Liver (tissue), 9 donors: ENCODE measurements around the gene MTG1. TPM values are rescaled to one million over a fixed set of nuclear protein-coding genes. Genes with fewer than 3 reads are reported as not detected.

Experiments used
- DNase-seq: peaks from one replicate; pipeline ENCODE4 v3.0.0-alpha.2; 2017; ENCODE audit warnings: low spot score
- H3K27ac ChIP-seq, 2 donors: one replicate each; pipeline ENCODE4 v1.7.0; 2013; ENCODE audit warnings: inconsistent platforms in 2 of 2, low read length in 2 of 2, control low read depth in 1 of 2, low read depth in 1 of 2, mild to moderate bottlenecking in 1 of 2
- H3K27me3 ChIP-seq, 4 donors: one replicate each; pipeline versions ENCODE4 v1.6.1 to v1.7.0; 2013; ENCODE audit warnings: low read length in 3 of 4, inconsistent platforms in 1 of 4, mild to moderate bottlenecking in 1 of 4, moderate library complexity in 1 of 4; ENCODE audit not compliant: control insufficient read depth in 4 of 4, insufficient read depth in 4 of 4
- H3K36me3 ChIP-seq, 4 donors: one replicate each; pipeline versions ENCODE4 v1.6.1 to v1.7.0; 2013; ENCODE audit warnings: low read length in 3 of 4, mild to moderate bottlenecking in 3 of 4, low read depth in 1 of 4, moderate library complexity in 1 of 4; ENCODE audit not compliant: control insufficient read depth in 4 of 4, insufficient read depth in 3 of 4
- H3K4me1 ChIP-seq, 4 donors: one replicate each; pipeline versions ENCODE4 v1.6.1 to v1.7.0; 2013; ENCODE audit warnings: low read length in 3 of 4, mild to moderate bottlenecking in 3 of 4, moderate library complexity in 1 of 4; ENCODE audit not compliant: control insufficient read depth in 4 of 4, insufficient read depth in 4 of 4
- H3K4me3 ChIP-seq, 3 donors: one replicate each; pipeline versions ENCODE4 v1.6.1 to v1.7.0; 2013; ENCODE audit warnings: low read length in 3 of 3, control low read depth in 1 of 3, low read depth in 1 of 3, mild to moderate bottlenecking in 1 of 3
- H3K9ac ChIP-seq, 2 donors: one replicate each; pipeline ENCODE4 v1.7.0; 2013; ENCODE audit warnings: low read length in 2 of 2, mild to moderate bottlenecking in 2 of 2, moderate library complexity in 2 of 2, control low read depth in 1 of 2, low read depth in 1 of 2
- H3K9me3 ChIP-seq, 4 donors: one replicate each; pipeline versions ENCODE4 v1.6.1 to v1.7.0; 2013; ENCODE audit warnings: low read length in 3 of 4; ENCODE audit not compliant: control insufficient read depth in 4 of 4
- EGR1 ChIP-seq, 2 donors: IDR thresholded peaks; 2 replicates each; pipeline ENCODE4 v1.6.1; 2016 to 2018; ENCODE audit warnings: antibody characterized with exemption in 2 of 2, low read depth in 2 of 2
- FOXA1 ChIP-seq: IDR thresholded peaks from 2 replicates; pipeline ENCODE4 v1.6.1; 2016; ENCODE audit warnings: antibody characterized with exemption
- FOXA2 ChIP-seq: IDR thresholded peaks from 2 replicates; pipeline ENCODE4 v1.6.1; 2016; ENCODE audit warnings: antibody characterized with exemption
- GABPA ChIP-seq, 2 donors: IDR thresholded peaks in 1 of 2; conservative IDR thresholded peaks in 1 of 2; 2 replicates each; pipeline ENCODE4 v1.6.1; 2016; ENCODE audit warnings: antibody characterized with exemption in 2 of 2, mild to moderate bottlenecking in 1 of 2, moderate library complexity in 1 of 2
- HNF4A ChIP-seq, 2 donors: conservative IDR thresholded peaks; 2 replicates each; pipeline ENCODE4 v1.6.1; 2016; ENCODE audit warnings: antibody characterized with exemption in 2 of 2, mild to moderate bottlenecking in 2 of 2
- JUND ChIP-seq, 2 donors: IDR thresholded peaks; 2 replicates each; pipeline ENCODE4 v1.6.1; 2016; ENCODE audit warnings: antibody characterized with exemption in 2 of 2
- RAD21 ChIP-seq, 2 donors: IDR thresholded peaks; 2 replicates each; pipeline ENCODE4 v1.6.1; 2016; ENCODE audit warnings: antibody characterized with exemption in 2 of 2, mild to moderate bottlenecking in 2 of 2
- RXRA ChIP-seq, 2 donors: IDR thresholded peaks; 2 replicates each; pipeline ENCODE4 v1.6.1; 2017 to 2018; ENCODE audit warnings: antibody characterized with exemption in 2 of 2, mild to moderate bottlenecking in 1 of 2
- SP1 ChIP-seq: IDR thresholded peaks from 2 replicates; pipeline ENCODE4 v1.6.1; 2018; ENCODE audit warnings: antibody characterized with exemption, mild to moderate bottlenecking
- TAF1 ChIP-seq: conservative IDR thresholded peaks from 2 replicates; pipeline ENCODE4 v1.6.1; 2016; ENCODE audit warnings: antibody characterized with exemption, mild to moderate bottlenecking
- WGBS: extraction: QIAGEN DNeasy Blood & Tissue Kit; methylation state at CpG from one replicate; pipeline ENCODE4 v1.1.7; 2013; 5-methylcytosine and 5-hydroxymethylcytosine counted together
- polyA plus RNA-seq, 2 donors: library from polyadenylated mRNA; stranded (reverse) in 1 of 2; unstranded in 1 of 2; fragments of 200-250 nt in 1 of 2; fragments of >200 nt in 1 of 2; fragmentation: Nextera tagmentation in 1 of 2; extraction: Ambion mirVana in 1 of 2; gene quantifications; one replicate each; pipeline versions ENCODE4 v1.2.1 to v1.2.3, GENCODE V29; 2013 to 2015
- total RNA-seq, 2 donors: library from RNA; depleted of rRNA; stranded (reverse); fragments of >200 nt; gene quantifications; one replicate each; pipeline ENCODE4 v1.2.3, GENCODE V29; 2014
- TF ChIP-seq, protein P1 (sequence below): IDR thresholded peaks from 2 replicates; pipeline ENCODE4 v1.6.1; 2016; ENCODE audit warnings: antibody characterized with exemption
- TF ChIP-seq, protein P2 (sequence below): IDR thresholded peaks from 2 replicates; pipeline ENCODE4 v1.6.1; 2016; ENCODE audit warnings: antibody characterized with exemption
- TF ChIP-seq, protein P3 (sequence below): fragments of 150-350 bp; IDR thresholded peaks from 2 replicates; pipeline ENCODE4 v1.5.1; 2017; ENCODE audit warnings: improper control_type of control experiment, low read depth, low read length; ENCODE audit not compliant: missing input control
- donor health status: healthy.
- donor health status: healthy.
- donor health status: healthy.
- donor health status: healthy.
- donor health status: healthy.

MTG1 gene
- total and polyA plus RNA-seq, 4 donors = 19.4 to 70.6 (median 38.2) TPM

DNA sequence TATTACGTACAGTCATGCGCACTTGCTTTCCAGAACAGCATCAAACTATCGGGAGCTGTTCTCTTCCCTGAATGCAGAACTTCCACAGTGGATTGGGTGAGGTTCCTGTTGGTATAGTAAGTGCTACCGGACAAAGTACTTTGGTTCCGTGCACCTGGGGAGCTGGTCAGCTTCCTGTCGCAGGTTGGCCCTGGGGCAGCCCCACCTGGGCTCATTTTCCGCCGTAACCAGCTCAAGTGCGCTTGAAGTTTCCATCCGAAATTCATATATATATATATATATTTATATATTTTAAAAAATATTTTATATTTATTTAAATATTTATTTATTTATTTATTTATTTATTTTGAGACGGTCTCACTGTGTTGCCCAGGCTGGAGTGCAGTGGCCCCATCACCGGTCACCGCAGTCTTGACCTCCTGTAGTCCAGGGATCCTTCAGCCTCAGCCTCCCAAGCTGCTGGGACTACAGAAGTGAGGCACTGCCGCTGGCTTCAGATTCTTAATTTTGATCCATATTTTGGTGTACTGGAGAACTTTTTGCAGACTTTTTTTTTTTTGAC is 66.3 kb downstream of the MTG1 start:
- Histone ChIP-seq H3K27ac (no peak overlapping the region), H3K27me3 (no peaks in the 10 kb centered on the region), H3K36me3 (no peaks in the 10 kb centered on the region), H3K9me3 (no peaks in the 10 kb centered on the region), H3K9ac (no peak overlapping the region), H3K4me1 (peaks cover 0 to 7% (median 0%) of the 10 kb centered on the region in 4 donors), H3K4me3 (no peak overlapping the region)
- 95% methylated on average over 14 of the region's 14 CpGs for WGBS
- TF ChIP-seq JUND (IDR thresholded peaks at IDR 0.05) (no peak), FOXA2 (no peak), EGR1 (IDR thresholded peaks at IDR 0.05; ENCODE audit: low read depth in 2 of 2) (no peak), SP1 (no peak), TAF1 (no peak), GABPA (IDR thresholded peaks at IDR 0.05 in 1 of 2, conservative IDR thresholded peaks at IDR 0.05 in 1 of 2) (no peak)
- TF ChIP-seq, protein P1, sequence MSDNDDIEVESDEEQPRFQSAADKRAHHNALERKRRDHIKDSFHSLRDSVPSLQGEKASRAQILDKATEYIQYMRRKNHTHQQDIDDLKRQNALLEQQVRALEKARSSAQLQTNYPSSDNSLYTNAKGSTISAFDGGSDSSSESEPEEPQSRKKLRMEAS = no peak
- TF ChIP-seq, protein P2, sequence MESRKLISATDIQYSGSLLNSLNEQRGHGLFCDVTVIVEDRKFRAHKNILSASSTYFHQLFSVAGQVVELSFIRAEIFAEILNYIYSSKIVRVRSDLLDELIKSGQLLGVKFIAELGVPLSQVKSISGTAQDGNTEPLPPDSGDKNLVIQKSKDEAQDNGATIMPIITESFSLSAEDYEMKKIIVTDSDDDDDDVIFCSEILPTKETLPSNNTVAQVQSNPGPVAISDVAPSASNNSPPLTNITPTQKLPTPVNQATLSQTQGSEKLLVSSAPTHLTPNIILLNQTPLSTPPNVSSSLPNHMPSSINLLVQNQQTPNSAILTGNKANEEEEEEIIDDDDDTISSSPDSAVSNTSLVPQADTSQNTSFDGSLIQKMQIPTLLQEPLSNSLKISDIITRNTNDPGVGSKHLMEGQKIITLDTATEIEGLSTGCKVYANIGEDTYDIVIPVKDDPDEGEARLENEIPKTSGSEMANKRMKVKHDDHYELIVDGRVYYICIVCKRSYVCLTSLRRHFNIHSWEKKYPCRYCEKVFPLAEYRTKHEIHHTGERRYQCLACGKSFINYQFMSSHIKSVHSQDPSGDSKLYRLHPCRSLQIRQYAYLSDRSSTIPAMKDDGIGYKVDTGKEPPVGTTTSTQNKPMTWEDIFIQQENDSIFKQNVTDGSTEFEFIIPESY = no peak
- TF ChIP-seq, protein P3, sequence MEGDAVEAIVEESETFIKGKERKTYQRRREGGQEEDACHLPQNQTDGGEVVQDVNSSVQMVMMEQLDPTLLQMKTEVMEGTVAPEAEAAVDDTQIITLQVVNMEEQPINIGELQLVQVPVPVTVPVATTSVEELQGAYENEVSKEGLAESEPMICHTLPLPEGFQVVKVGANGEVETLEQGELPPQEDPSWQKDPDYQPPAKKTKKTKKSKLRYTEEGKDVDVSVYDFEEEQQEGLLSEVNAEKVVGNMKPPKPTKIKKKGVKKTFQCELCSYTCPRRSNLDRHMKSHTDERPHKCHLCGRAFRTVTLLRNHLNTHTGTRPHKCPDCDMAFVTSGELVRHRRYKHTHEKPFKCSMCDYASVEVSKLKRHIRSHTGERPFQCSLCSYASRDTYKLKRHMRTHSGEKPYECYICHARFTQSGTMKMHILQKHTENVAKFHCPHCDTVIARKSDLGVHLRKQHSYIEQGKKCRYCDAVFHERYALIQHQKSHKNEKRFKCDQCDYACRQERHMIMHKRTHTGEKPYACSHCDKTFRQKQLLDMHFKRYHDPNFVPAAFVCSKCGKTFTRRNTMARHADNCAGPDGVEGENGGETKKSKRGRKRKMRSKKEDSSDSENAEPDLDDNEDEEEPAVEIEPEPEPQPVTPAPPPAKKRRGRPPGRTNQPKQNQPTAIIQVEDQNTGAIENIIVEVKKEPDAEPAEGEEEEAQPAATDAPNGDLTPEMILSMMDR = no peak
- no peak for DNase-seq

DNA sequence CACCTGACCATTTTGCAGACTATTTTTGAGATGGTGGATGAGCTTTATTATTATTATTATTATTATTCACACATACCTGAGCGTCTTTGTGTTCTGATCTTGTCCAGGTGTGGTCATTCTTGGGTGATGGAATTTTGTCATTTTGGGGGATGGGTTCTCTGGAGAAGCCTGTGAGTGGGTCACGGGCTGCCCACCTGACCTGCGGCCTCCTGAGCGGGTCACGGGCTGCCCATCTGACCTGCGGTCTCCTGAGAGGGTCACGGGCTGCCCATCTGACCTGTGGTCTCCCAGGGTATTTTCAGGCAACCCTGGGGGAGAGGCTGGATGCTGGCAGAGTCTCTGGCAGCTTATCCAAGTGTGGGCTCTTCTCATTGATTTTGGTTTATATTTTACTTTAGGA is 67.1 kb downstream of the MTG1 start:
- TF ChIP-seq, protein P1 = no peak
- no peak for TF ChIP-seq RAD21 (IDR thresholded peaks at IDR 0.05)
- no peak for TF ChIP-seq HNF4A (conservative IDR thresholded peaks at IDR 0.05)
- TF ChIP-seq JUND (IDR thresholded peaks at IDR 0.05) = no peak
- no peak for TF ChIP-seq FOXA1
- no peak for TF ChIP-seq FOXA2
- H3K36me3 ChIP-seq = no peaks in the 10 kb centered on the region
- no peak for DNase-seq
- no peaks in the 10 kb centered on the region for H3K27me3 ChIP-seq
- H3K4me3 ChIP-seq = no peak overlapping the region
- no peaks in the 10 kb centered on the region for H3K9me3 ChIP-seq
- no peak overlapping the region for H3K9ac ChIP-seq
- WGBS = 92% methylated on average over 7 of the region's 7 CpGs
- peaks cover 0 to 7% (median 0%) of the 10 kb centered on the region in 4 donors for H3K4me1 ChIP-seq
- no peak overlapping the region for H3K27ac ChIP-seq

DNA sequence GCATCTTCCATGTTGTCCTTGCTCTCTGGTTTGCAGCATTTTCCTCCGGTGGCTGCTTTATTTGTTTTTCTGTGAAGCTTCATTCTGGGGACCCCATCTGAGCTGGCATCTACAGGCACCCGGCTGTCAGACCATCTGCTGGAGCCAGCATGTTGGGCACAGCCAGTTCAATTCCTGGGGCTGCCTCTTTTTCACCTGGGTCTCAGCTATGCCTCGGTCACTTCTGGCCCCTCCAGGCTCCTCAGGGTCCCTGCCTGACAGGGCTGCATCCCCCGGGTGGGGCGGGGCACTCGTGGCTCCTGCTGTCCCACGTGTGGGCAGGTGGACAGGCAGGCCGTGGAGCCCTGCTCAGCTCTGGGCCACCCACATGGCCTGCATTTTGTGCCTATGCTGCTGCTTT is 67.9 kb downstream of the MTG1 start:
- Histone ChIP-seq H3K27me3 (no peaks in the 10 kb centered on the region), H3K36me3 (no peaks in the 10 kb centered on the region), H3K9me3 (no peaks in the 10 kb centered on the region), H3K27ac (no peak overlapping the region), H3K4me3 (no peak overlapping the region), H3K4me1 (peaks cover 0 to 7% (median 0%) of the 10 kb centered on the region in 4 donors), H3K9ac (no peak overlapping the region)
- 84% methylated on average over 8 of the region's 8 CpGs for WGBS
- TF ChIP-seq, protein P1 = no peak
- TF ChIP-seq RXRA (IDR thresholded peaks at IDR 0.05) = no peak
- DNase-seq = no peak
